ENCODE results near the gene NAA25. TPM values are rescaled to one million over a fixed set of nuclear protein-coding genes. Genes with fewer than 3 reads are reported as not detected.
"Not testable (repeated sequence)": the region's sequence is repeated elsewhere in the genome, so short reads cannot be mapped to it uniquely, and the experiment has no call there.

The NAA25 gene
- total RNA-seq, 1 donor from 2014 or later = 43.6 TPM

- DNase-seq (ENCODE audit: low spot score); intact Hi-C loops (cut with DNase I); ATAC-seq: not testable (repeated sequence)
These were observed 114.1 kb downstream of the NAA25 start for GRCh38 chr12:111994211-111995111.

DNA sequence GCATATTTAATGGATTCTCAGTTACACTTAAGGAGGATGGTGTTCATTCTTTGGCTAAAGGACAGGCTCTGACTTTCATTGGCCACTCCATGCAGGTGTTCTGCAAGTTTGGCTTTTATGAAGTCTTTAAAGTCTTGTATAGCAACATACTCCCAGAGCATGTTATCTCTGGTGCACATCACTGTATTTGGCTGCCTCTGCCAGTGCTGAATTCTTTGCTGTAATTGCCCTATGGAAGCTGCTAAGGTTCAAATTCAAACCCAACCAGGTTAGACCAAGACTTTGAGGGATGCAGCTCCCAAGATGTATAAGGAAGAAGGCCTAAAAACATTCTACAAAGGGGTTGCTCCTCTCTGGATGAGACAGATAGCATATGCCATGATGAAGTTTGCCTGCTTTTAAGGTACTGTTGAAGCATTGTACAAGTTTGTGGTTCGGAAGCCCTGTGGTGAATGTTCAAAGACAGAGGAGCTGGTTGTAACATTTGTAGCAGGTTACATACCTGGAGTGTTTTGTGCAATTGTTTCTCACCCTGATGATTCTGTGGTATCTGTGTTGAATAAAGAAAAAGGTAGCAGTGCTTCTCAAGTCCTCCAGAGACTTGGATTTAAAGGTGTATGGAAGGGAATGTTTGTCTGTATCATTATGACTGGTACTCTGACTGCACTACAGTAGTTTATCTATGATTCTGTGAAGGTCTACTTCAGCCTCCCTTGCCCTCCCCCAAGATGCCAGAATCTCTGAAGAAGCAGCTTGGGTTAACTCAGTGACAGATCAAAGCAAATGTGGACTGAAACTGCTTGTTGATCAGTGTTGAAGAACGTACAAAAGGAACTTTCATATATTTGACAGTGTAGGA is 115.1 kb downstream of the NAA25 start:
- no peak for ATAC-seq
- intact Hi-C loops (cut with DNase I) = no loop called here
- DNase-seq (ENCODE audit: low spot score) = no peak

GRCh38 chr12:111992464-111992863 is 116.1 kb downstream of the NAA25 start:
- intact Hi-C loops (cut with DNase I) = no loop called here
- ATAC-seq (no peak), DNase-seq (ENCODE audit: low spot score) (no peak)

DNA sequence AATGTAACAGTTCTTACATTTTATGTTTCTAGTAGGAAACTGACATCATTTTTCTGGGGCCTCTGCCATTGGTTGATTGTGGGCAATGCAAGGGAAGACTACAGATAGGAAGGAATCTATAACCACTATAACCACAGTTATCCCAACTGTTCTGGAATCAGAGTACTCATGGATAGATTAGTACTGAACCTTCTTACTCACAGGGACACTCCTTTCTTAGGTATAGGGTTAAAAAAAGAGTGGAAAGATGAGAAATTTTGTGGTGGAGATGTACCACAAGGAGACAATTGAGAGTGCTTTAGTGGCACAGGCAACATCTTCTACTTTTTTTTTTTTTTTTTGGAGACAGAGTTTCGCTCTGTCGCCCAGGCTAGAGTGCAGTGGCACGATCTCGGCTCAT is 116.6 kb downstream of the NAA25 start:
- intact Hi-C loops (cut with DNase I) = no loop called here
- ATAC-seq (no peak), DNase-seq (ENCODE audit: low spot score) (no peak)

DNA sequence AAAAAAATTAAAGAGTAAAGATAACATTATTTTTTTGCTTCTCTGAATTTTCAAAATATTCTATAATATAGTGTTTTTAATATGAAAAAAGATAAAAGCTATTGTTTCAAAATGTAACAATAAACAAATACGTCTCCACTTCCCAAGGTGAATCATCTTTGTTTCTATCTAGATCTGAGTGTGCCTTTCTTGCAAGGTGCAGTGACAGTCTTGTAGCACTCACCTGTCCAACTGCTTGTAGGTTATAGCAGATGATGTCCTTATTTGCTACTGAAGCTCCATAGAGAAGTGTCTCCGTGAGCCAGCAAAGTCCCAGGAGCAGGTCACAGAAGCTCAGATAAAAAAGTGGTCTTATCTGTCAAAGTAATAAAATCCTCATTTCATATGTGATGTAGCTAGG is 117.0 kb downstream of the NAA25 start:
- intact Hi-C loops (cut with DNase I) = no loop called here
- ATAC-seq = no peak
- DNase-seq (ENCODE audit: low spot score) = no peak

GRCh38 chr12:111984820-111985219 is 123.8 kb downstream of the NAA25 start:
- intact Hi-C loops (cut with DNase I) = no loop called here
- DNase-seq (ENCODE audit: low spot score) (no peak), ATAC-seq (no peak)

GRCh38 chr12:111981987-111982386 is 126.6 kb downstream of the NAA25 start:
- DNase-seq (ENCODE audit: low spot score) = no peak
- no peak for ATAC-seq
- intact Hi-C loops (cut with DNase I) = no loop called here

- intact Hi-C loops (cut with DNase I) = no loop called here
- DNase-seq (ENCODE audit: low spot score) (no peak), ATAC-seq (no peak)
These were observed 128.0 kb downstream of the NAA25 start for GRCh38 chr12:111980598-111980997.

GRCh38 chr12:111978545-111978944 is 130.0 kb downstream of the NAA25 start:
- DNase-seq (ENCODE audit: low spot score) (no peak), ATAC-seq (no peak)
- intact Hi-C loops (cut with DNase I) = no loop called here

DNA sequence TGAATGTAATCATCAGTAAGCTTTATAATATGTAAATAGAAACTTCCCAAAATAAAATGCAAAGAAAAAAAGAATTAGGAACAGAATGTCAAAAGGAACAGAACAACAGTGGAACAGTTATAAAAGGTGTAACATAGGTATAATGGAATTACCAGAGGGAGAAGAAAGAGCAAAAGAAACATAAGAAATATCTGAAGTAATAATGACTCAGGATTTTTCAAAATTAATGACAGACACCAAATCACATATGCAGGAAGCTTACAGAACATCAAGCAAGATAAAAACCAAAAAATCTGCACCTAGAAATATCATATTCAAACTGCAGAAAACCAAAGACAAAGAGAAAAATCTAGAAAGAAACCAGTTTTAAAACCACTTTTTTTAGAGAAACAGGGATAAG is 131.7 kb downstream of the NAA25 start:
- DNase-seq (ENCODE audit: low spot score) (no peak), ATAC-seq (no peak)
- intact Hi-C loops (cut with DNase I) = no loop called here

Small RNA genes lying within 50 kb of the gene (microRNA-seq; reads per million reads assigned to microRNA genes)
- gene MIR3657 = not detected

Other genes with a start within 250 kb of the NAA25 start
- 17.7 TPM for gene TMEM116, start 95.6 kb downstream of the NAA25 start, total RNA-seq
- 51.4 TPM for gene ERP29, start 95.4 kb downstream of the NAA25 start, total RNA-seq
- 26.5 TPM for gene TRAFD1, start 16.8 kb upstream of the NAA25 start, total RNA-seq

Data from sciatic nerve (tissue), 2 donors.